NCI-H2081 treated with DMSO at 0.1 percent for 48 hours (cell line): ENCODE measurements around the gene LRCOL1.

Experiments
- DNase-seq: peaks from one replicate; lab custom pipeline; 2025; lab: John Stamatoyannopoulos, UW

Gene LRCOL1

DNA sequence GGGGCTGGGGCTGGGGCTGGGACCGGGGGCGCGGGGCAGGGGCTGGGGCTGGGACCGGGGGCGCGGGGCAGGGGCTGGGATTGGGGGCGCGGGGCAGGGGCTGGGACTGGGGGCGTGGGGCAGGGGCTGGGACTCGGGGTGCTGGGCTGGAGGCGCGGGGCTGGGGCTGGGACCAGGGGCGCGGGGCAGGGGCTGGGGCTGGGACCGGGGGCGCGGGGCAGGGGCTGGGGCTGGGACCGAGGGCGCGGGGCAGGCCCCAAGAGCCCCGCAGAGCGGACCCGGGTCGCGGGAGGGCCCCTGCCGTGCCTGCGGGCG is 8.6 kb upstream of the LRCOL1 start:
- DNase-seq, result no peak

DNA sequence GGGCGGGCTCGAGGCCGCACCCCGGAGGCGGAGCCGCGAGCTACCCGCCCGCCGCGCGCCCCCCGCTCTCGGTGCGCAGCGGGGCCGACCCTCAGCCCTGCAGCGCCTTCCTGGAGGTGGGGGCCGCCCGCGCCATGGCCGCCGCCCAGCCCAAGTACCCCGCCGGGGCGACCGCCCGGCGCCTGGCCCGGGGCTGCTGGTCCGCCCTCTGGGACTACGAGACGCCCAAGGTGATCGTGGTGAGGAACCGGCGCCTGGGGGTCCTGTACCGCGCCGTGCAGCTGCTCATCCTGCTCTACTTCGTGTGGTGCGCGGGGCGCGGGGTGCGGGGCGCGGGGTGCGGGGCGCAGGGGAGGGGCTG is 8.3 kb upstream of the LRCOL1 start, which contains the start of gene P2RX2:
Gene P2RX2 (plus strand): TSS at position 94 of the 361 bp plus-strand sequence. CDS start 41 bp downstream, at position 135.
- no peak for DNase-seq

GRCh38 chr12:132617822-132618682 is 7.7 kb upstream of the LRCOL1 start:
- DNase-seq, result no peak

GRCh38 chr12:132617135-132617701 is 6.8 kb upstream of the LRCOL1 start:
- no peak for DNase-seq

- DNase-seq, result no peak
Observed at GRCh38 chr12:132615579-132616038, 5.2 kb upstream of the LRCOL1 start.

GRCh38 chr12:132614861-132615578 is 4.6 kb upstream of the LRCOL1 start:
- DNase-seq, result peak; percentile 33

GRCh38 chr12:132614029-132614428 is 3.6 kb upstream of the LRCOL1 start:
- DNase-seq, result no peak

GRCh38 chr12:132611620-132612019 is 1.2 kb upstream of the LRCOL1 start:
- no peak for DNase-seq

DNA sequence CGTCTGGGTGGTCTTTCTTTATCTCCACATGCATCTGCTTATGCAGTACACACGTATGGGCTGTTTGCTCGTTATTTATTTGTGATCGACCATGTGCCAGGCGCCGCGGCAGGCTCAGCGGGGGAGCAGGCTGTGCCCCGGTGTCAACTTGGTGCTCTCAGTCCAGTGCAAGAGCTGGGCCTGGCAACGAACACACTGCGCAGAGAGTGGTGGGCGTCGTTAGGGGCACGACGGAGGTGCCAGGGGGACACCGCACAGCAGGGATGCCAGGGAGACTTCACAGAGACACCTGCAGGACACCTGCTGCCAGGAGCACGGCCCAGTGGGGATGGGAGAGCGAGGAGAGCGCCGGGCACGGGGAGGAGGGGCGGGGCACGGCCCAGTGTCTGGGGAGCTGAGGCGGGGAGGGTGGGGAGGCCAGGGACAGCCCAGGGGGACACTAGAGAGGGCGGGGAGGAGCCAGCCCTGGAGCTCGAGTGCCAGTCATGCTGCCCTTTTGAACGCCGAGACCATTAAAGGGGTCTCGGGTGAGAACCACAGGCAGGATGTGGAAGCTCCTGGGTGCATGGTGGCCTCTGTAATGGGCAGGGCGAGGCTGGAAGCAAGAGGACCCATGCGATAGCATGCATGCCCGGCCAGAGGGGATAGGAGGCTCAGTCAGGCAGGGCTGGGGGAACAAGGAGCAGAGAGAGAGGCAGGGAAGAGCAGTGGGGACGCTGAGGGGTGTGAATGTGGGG is 652 bp upstream of the LRCOL1 start:
- DNase-seq, result no peak

DNA sequence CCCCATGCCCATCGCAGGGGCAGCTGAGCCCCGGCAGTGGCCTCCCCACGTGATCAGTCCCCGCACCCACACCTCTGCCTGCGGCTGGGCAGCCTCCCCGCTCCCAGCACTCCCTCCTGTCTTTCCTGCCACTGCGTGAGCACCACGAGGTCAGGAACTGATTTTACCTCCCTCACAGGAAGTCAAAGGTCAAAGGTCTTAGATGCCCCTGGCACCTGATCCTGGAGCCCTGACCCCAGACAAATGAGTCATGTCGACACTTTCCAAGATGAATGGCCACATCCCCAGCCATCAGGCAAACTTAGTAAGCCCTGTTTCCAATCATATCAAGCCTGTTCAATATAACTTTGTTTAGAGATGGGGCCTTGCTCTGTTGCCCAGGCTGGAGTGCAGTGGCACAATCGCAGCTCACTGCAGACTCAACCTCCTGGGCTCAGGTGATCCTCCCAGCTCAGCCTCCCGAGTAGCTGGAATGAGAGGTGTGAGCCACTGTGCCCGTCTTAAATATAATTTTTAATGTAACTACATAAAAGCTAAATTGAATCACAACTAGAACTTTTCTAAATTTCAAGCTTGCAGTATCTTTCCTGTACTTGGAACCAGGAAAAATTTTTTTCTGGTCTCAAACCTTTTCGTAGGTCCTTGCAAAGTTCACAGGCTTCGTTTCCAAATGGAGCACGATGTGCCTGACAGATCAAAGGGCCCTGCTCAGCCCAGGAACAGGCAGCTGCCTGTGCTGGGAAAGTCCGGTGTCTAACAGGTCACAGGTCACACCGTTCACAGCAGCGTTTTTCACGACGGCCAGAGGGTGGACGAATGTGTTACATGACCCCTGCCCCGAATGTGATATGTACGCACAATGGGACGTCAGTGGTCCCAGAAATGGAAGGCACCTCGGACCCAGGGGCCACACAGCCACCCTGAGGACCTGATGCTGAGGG is 1.9 kb downstream of the LRCOL1 start:
- DNase-seq, result no peak

DNA sequence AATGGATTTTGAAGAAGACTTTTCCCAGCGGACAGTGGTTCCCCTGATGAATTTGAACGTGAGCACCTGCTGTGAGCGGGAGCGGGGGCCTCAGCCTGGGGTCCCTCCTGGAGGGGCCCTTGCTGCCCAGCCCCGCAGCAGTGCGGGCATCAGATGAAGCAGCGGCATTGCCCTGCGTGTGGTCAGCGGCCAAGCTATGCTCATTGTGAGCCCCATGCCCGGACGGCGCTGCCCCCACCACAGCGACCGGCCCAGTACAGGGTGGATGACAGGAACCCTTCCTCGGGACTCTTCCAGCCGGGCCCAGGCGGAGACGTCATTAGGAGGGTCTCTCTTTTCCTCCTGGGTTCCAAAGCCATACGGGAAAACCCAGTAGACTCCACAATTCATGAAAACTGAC is 3.5 kb downstream of the LRCOL1 start:
- DNase-seq, result no peak

- DNase-seq, result no peak
Observed at GRCh38 chr12:132606466-132606865, 3.9 kb downstream of the LRCOL1 start.

DNA sequence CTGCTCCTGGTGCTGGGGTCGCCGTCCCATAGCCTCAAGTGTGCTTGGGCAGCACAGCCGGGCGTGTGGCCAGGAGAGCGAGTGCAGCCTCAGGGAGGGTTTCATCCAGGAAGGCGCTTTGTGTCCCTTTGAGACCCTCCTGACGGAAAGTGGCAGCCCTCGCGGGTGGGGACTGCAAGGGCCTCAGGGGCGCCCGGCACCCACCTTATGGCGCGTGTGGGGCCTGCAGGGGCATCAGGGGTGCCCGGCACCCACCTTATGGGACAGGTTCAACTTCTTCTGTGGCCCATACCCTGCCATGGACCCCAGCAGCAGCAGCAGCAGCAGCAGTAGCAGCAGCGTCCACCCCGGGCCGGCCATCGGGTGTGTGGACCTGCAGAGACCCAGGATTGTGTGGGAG is 4.5 kb downstream of the LRCOL1 start:
- no peak for DNase-seq

DNA sequence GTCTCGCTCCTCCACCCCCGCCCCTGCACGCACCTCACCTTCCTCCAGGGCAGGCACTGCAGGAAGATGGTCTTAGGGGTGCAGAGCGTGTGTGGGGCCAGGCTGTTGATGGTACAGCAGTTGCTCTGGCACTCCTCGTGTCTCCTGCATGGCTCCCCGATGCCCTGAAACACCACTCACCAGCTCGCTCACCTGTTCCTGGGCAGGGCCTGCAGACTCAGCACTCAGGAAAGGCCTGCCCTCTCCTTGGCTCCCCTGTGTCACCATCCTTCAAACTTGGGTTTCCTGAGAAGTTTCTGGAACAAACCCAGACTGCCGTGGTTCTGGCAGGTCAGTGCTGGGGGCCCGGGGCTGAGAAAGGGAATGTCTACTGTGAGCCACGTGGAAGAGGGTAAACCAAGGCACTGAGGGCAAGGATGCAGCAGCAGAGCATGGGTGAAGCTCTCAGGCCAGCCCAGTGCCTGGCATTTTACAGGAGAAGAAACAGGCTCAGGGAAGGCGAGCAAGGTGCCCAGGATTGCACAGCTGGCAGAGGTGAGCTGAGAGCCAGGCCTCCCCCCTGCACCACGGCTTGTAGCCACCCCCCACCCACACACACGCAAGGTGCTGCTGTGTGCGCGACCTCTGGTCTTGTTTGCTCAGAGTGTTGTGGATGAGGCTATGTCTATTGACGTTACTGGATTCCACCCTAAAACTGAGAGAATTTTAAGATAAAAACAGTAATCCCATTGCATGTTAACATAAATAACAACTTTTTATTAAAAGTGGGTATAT is 5.5 kb downstream of the LRCOL1 start:
- no peak for DNase-seq

- no peak for DNase-seq
Observed at GRCh38 chr12:132604151-132604618, 6.2 kb downstream of the LRCOL1 start.

DNA sequence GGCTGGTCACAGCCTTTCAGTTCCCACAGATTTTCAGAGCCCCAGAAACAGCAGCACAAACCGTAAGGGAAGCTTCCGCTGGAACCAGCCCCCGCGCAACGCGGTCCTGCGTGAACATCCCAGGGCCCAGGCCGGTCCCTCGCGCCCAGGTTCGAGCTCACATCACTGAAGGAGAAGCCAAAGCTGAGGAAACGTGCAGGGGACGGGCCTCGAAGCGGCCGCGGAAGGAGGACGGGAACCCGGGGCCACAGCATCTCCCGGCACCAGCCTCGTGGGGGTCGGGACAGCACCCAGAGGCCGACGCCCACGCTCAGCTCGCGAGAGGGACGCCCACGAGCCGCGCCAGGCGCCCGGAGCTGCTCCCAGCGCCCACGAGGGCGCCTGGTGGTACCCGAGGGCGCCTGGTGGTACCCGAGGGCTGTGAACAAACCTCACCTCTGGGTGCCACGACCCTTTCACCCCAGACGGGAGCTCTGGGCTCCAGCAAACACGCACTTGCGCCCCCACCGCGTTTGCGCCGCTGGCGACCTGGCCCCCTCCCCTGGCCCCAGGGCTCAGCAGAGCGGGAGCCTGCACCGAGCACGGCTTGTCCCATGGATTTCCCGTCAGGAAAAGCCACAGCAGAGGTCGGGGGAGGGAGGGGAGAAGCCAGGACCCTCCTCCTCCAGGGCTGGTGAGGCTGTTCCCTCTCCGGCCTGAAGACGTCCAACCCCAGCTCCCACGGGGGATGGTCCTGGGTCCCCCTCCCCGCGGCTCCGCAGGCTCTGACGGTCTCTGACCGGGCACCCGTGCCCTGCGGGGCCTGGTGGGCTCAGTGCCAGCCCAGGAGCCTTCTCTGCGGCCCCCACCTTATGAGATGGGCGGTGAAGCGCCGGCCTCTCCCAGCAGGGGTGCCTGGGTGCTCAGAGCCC is 6.9 kb downstream of the LRCOL1 start:
- no peak for DNase-seq

- no peak for DNase-seq
Observed at GRCh38 chr12:132602572-132603239, 7.7 kb downstream of the LRCOL1 start.

- DNase-seq, result no peak
Observed at GRCh38 chr12:132601171-132601883, 9.1 kb downstream of the LRCOL1 start.
